B cell (primary cell): ENCODE measurements around the gene DDAH1.

ENCODE experiments used
- CTCF ChIP-seq: fragments of 200-600 bp; IDR thresholded peaks from one replicate; pipeline ENCODE4 v1.8.0; 2022; ENCODE audit warnings: antibody characterized with exemption, mild to moderate bottlenecking
- EZH2 ChIP-seq: IDR thresholded peaks from 2 replicates; pipeline ENCODE4 v1.6.1; 2012; ENCODE audit warnings: borderline replicate concordance, low read depth, mild to moderate bottlenecking, moderate library complexity, low read length; ENCODE audit not compliant: insufficient read depth, poor library complexity, severe bottlenecking

DNA sequence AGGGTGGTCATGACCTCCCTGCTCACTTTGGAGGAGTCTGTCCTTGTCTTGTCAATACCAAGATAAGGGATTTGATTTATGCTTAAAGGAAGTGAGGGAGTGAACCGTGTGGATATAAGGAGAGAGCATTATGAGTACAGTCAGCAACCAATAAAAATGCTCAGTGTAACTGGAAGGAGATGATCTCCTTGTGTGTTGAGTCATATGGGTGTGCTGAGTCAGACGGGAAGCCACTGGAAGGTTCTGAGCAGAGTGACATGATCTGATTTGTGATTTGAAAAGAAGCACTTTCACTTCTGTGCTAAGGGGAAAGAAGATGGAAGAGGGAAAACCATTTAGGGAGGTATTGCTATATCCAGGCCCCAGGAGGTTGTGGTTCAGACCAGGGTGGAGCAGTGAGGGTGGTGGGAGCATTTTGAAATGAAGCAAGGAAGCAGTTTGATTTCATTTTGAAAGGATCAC lies 186.1 kb downstream of the DDAH1 start:
- no peak for TF ChIP-seq CTCF
- TF ChIP-seq EZH2, result no peak
